A549 treated with AZD2906 at 1 μM for 4 hours (cell line): Measurements from ENCODE around the gene RDX. TPM values are rescaled to one million over a fixed set of nuclear protein-coding genes. Genes with fewer than 3 reads are reported as not detected.

ENCODE experiments used
- total RNA-seq: library from RNA; stranded (reverse); fragments of 200-300 nt; extraction: Qiagen RNA extraction; gene quantifications from 5 replicates; pipeline ENCODE4 v1.2.3, GENCODE V29; 2022

The RDX gene
- 91.4 to 151 TPM (median 121 TPM) in 5 replicates for total RNA-seq

DNA sequence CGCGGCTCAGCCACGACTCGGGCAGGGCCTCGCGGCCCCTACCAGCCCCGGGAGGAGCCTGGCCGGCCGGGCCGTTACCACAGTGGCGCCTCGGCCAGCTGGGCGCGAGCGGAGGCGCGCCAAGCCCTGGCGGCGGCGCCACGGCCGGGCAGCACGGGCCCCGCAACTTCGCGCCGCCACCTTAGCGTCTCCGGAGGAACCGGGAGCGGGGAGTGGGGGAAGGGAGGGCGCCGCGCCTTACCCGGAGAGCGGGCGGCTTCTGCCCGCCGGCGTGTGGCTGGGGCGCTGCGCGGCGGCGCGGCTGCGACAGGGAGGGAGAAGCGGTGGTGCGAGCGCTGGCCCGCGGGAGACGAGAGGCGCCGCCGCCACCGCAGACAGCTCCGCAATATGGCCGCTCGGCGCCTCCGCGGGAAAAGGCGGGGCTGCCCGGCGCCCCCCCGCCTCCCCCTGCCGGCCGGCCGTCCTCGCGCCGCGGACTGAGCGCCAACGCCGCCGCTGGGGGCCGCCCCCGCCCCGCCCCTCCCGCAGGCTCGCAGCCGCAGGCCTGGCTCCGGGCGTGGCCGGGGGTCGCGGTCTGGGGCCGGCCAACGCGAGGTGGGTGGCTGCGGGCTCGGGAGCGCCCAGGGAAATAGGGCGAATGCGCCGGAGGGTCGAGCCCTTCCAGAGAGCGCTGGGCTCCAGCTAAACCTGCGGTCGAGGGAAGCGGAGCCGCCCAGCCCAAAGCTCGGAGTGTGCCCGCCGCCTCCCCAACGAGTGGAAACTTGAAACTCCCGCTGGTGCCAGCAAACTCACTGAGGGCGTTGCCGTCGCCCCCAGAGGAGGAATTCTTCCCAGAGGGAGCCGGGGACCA, at the start of gene RDX:
TSS of gene RDX (minus strand) at position 389 of the 850 bp plus-strand sequence. CDS start 16,922 bp downstream, outside the sequence.

Other genes starting within 250 kb of the RDX start
- gene ZC3H12C, start 203.2 kb downstream of the RDX start, total RNA-seq: 6.6 to 10.1 TPM (median 9.0 TPM) in 5 replicates
- 15.0 to 17.9 TPM (median 16.9 TPM) in 5 replicates for gene FDX1, start 133.3 kb upstream of the RDX start, total RNA-seq